Right lobe of liver (tissue), 6 donors: Measurements from ENCODE around the gene RIMBP2. TPM values are rescaled to one million over a fixed set of nuclear protein-coding genes. Genes with fewer than 3 reads are reported as not detected.

ENCODE experiments used
- ATAC-seq, 4 donors: fragments of 200-7000 bp; cut with Tn5 transposase; one replicate each; pipeline ENCODE4 v1.9.1; 2020; ENCODE audit warnings: mild to moderate bottlenecking in 4 of 4, moderate library complexity in 4 of 4
- DNase-seq, 3 donors: peaks; one replicate each; pipeline ENCODE4 v3.0.0-alpha.2; 2020
- H3K27ac ChIP-seq, 3 donors: fragments of 200-600 bp; one replicate each; pipeline ENCODE4 v1.8.0; 2022
- H3K27me3 ChIP-seq, 2 donors: fragments of 200-600 bp; one replicate each; pipeline ENCODE4 v1.8.0; 2022
- H3K36me3 ChIP-seq, 4 donors: fragments of 200-600 bp; sonication (generic) in 1 of 4; one replicate each; pipeline versions ENCODE4 v1.5.1 to v1.8.0; 2017 to 2022; ENCODE audit warnings: control low read depth in 1 of 4
- H3K4me1 ChIP-seq, 4 donors: fragments of 200-600 bp; sonication (generic) in 1 of 4; one replicate each; pipeline versions ENCODE4 v1.5.1 to v1.8.0; 2017 to 2022; ENCODE audit warnings: control low read depth in 1 of 4
- H3K4me3 ChIP-seq, 3 donors: fragments of 200-600 bp; one replicate each; pipeline ENCODE4 v1.8.0; 2022
- H3K9me3 ChIP-seq, 4 donors: fragments of 200-600 bp; sonication (generic) in 1 of 4; one replicate each; pipeline versions ENCODE4 v1.5.1 to v1.8.0; 2017 to 2022; ENCODE audit warnings: control low read depth in 1 of 4
- CTCF ChIP-seq, 4 donors: fragments of 200-600 bp in 3 of 4; fragments of 450-650 bp in 1 of 4; IDR thresholded peaks; one replicate each; pipeline versions ENCODE4 v1.5.1 to v1.8.0; 2016 to 2022; ENCODE audit warnings: antibody characterized with exemption in 4 of 4, mild to moderate bottlenecking in 2 of 4
- POLR2A ChIP-seq: fragments of 450-650 bp; IDR thresholded peaks from one replicate; pipeline ENCODE4 v1.6.1; 2017; ENCODE audit warnings: antibody characterized with exemption, mild to moderate bottlenecking
- WGBS: methylation state at CpG from one replicate; pipeline ENCODE4 v1.1.6; 2018; ENCODE audit warnings: low coverage, low lambda C conversion rate; ENCODE audit not compliant: insufficient coverage; ENCODE audit errors: missing lambda C conversion rate; 5-methylcytosine and 5-hydroxymethylcytosine counted together
- intact Hi-C, 2 donors: fragments of 100-400 bp; cut with DNase I; formaldehyde crosslinking; loops; one replicate each; pipeline versions ENCODE4 v1.11.2 to v1.14.1; 2022
- total RNA-seq, 6 experiments: library from RNA; depleted of rRNA in 2 of 6; stranded (reverse); fragments of >200 nt in 2 of 6; fragmentation: NEBNext Ultra II Directional in 3 of 6; extraction: Animal tissue kit (Norgen Biotek cat#: 25700) in 3 of 6; gene quantifications; one replicate each; pipeline versions ENCODE4 v1.1.0 to v1.2.4, GENCODE V29; 2016 to 2023
- donor health status: DM: no; HTN: yes; CAD: no.
- donor health status: DM: no; HTN: no; CAD: no.
- donor health status: DM: no; HTN: no; CAD: no.
- donor health status: DM: no; HTN: yes; CAD: no.
- donor health status: DM: no; HTN: yes; CAD: no.

The RIMBP2 gene
- total RNA-seq, 6 experiments from 2014 or later: 0.04 to 0.19 TPM; not detected in 4

GRCh38 chr12:130497991-130498390 is 218.1 kb downstream of the RIMBP2 start:
- 57% methylated on average over 2 of the region's 10 CpGs for WGBS
- H3K9me3 ChIP-seq: no peaks in the 10 kb centered on the region
- intact Hi-C loops: no loop called here
- no peaks in the 10 kb centered on the region for H3K36me3 ChIP-seq
- no peak for ATAC-seq
- no peaks in the 10 kb centered on the region for H3K27me3 ChIP-seq
- no peak for DNase-seq
- H3K27ac ChIP-seq: no peak overlapping the region
- no peak overlapping the region for H3K4me3 ChIP-seq
- no peak for TF ChIP-seq CTCF (IDR thresholded peaks at IDR 0.05)
- no peak for TF ChIP-seq POLR2A
- no peaks in the 10 kb centered on the region for H3K4me1 ChIP-seq

DNA sequence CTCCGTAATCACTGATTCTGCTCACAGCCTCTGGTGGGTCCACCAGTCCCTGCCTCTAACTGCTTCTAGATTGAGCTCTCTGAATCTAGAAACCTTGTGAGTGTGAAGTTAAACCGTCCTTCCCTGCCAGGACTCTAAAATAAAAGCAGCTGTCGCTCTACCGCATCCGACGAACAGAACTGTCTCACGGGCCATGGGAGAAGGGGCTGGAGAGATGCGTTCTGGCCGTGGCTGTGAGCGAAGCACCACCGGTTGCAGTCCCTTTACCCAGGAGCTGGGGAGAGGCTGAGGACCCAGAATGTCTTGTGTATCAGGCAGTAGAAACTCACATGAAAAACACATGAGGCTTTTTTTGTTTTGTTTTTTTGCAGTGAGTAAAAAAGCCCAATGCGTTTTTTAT is 218.8 kb downstream of the RIMBP2 start:
- 74% methylated on average over 11 of the region's 12 CpGs for WGBS
- no peak overlapping the region for H3K27ac ChIP-seq
- H3K4me3 ChIP-seq: no peak overlapping the region
- TF ChIP-seq POLR2A: no peak
- no peak for TF ChIP-seq CTCF (IDR thresholded peaks at IDR 0.05)
- ATAC-seq (no peak), DNase-seq (no peak)
- no peaks in the 10 kb centered on the region for H3K4me1 ChIP-seq
- no peaks in the 10 kb centered on the region for H3K36me3 ChIP-seq
- intact Hi-C loops: no loop called here
- no peaks in the 10 kb centered on the region for H3K27me3 ChIP-seq
- no peaks in the 10 kb centered on the region for H3K9me3 ChIP-seq

DNA sequence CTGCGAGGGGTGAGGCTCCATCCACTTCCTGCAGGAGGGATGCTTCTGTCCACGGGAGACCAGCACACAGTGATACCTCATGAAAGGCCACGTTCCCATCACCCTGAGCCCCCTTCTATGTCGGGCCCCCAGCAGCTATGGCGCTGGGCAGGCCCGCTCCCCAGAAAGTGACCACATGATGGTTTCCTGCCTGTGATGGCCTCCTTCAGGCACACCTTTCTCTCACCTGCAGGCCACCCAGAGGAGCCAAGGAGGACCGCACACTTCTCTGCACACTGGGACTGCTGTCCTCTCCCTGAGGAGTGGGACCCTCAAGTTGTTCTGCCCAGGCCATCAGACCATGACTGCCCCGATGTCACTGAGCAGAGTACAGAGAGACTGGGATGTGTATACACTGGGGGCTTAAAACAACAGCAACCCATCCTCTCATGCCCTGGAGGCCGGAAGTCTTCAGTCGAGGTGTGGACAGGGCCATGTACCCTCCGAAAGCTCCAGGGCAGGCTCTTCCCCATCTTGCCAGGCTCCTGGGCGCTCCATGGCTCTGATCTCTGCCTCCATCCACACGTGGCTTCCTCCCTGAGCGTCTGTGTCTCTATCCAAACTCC is 219.5 kb downstream of the RIMBP2 start:
- intact Hi-C loops: no loop called here
- Histone ChIP-seq H3K9me3 (no peaks in the 10 kb centered on the region), H3K27ac (no peak overlapping the region), H3K27me3 (no peaks in the 10 kb centered on the region), H3K36me3 (no peaks in the 10 kb centered on the region), H3K4me1 (no peaks in the 10 kb centered on the region), H3K4me3 (no peak overlapping the region)
- TF ChIP-seq POLR2A (no peak), CTCF (IDR thresholded peaks at IDR 0.05) (no peak)
- ATAC-seq (no peak), DNase-seq (no peak)
- 59% methylated on average over 6 of the region's 14 CpGs for WGBS

GRCh38 chr12:130495156-130495555 is 220.9 kb downstream of the RIMBP2 start:
- DNase-seq (no peak), ATAC-seq (no peak)
- 59% methylated on average over 5 of the region's 8 CpGs for WGBS

More at GRCh38 chr12:130495156-130495555, 220.9 kb downstream of the RIMBP2 start:
- Histone ChIP-seq H3K4me1 (no peaks in the 10 kb centered on the region), H3K27me3 (no peaks in the 10 kb centered on the region), H3K27ac (no peak overlapping the region), H3K4me3 (no peak overlapping the region), H3K9me3 (no peaks in the 10 kb centered on the region), H3K36me3 (no peaks in the 10 kb centered on the region)
- intact Hi-C loops: no loop called here
- TF ChIP-seq CTCF (IDR thresholded peaks at IDR 0.05): no peak
- no peak for TF ChIP-seq POLR2A
